Trophoblast cell (in vitro differentiated cells and primary cell): ENCODE results near the gene RAI1.
A peak's percentile ranks its signal among the peaks of the same experiment; 100 is the strongest.

ENCODE experiments used
- DNase-seq, 2 donors: peaks; one replicate each; pipeline ENCODE4 v3.0.0-alpha.2; 2016
- H2AFZ ChIP-seq: 2 replicates; pipeline ENCODE4 v1.6.1; 2013; ENCODE audit warnings: low read length, moderate library complexity, mild to moderate bottlenecking; ENCODE audit not compliant: insufficient read depth, poor library complexity
- H2AK5ac ChIP-seq: 2 replicates; pipeline ENCODE4 v1.6.1; 2013; ENCODE audit warnings: mild to moderate bottlenecking, low read length
- H2BK120ac ChIP-seq: 2 replicates; pipeline ENCODE4 v1.6.1; 2013; ENCODE audit warnings: low read length, mild to moderate bottlenecking, moderate library complexity; ENCODE audit not compliant: insufficient read depth, poor library complexity
- H2BK12ac ChIP-seq: 2 replicates; pipeline ENCODE4 v1.6.1; 2013; ENCODE audit warnings: mild to moderate bottlenecking, low read length, moderate library complexity
- H2BK5ac ChIP-seq: 2 replicates; pipeline ENCODE4 v1.6.1; 2013; ENCODE audit warnings: low read length, low read depth, moderate library complexity, mild to moderate bottlenecking; ENCODE audit not compliant: poor library complexity
- H3K14ac ChIP-seq: 2 replicates; pipeline ENCODE4 v1.6.1; 2013; ENCODE audit warnings: mild to moderate bottlenecking, low read length
- H3K18ac ChIP-seq: 2 replicates; pipeline ENCODE4 v1.6.1; 2013; ENCODE audit warnings: mild to moderate bottlenecking, low read length
- H3K23ac ChIP-seq: 2 replicates; pipeline ENCODE4 v1.6.1; 2013; ENCODE audit warnings: low read length
- H3K27ac ChIP-seq: 2 replicates; pipeline ENCODE4 v1.5.1; 2013; ENCODE audit warnings: low read depth, mild to moderate bottlenecking, inconsistent platforms, low read length, moderate library complexity
- H3K27me3 ChIP-seq: 2 replicates; pipeline ENCODE4 v1.6.1; 2013; ENCODE audit warnings: inconsistent platforms, mild to moderate bottlenecking, low read length, moderate library complexity; ENCODE audit not compliant: insufficient read depth
- H3K36me3 ChIP-seq, 2 experiments: 1 replicate in 1 of 2; 2 replicates in 1 of 2; pipeline ENCODE4 v1.6.1; 2013; ENCODE audit warnings: low read length in 2 of 2, mild to moderate bottlenecking in 2 of 2, moderate library complexity in 1 of 2; ENCODE audit not compliant: insufficient read depth in 2 of 2, control insufficient read depth in 1 of 2
- H3K4ac ChIP-seq: 2 replicates; pipeline ENCODE4 v1.6.1; 2013; ENCODE audit warnings: low read depth, mild to moderate bottlenecking, low read length, moderate library complexity
- H3K4me1 ChIP-seq, 2 experiments: 1 replicate in 1 of 2; 2 replicates in 1 of 2; pipeline ENCODE4 v1.6.1; 2013; ENCODE audit warnings: low read length in 2 of 2, mild to moderate bottlenecking in 2 of 2, moderate library complexity in 1 of 2; ENCODE audit not compliant: insufficient read depth in 2 of 2, control insufficient read depth in 1 of 2
- H3K4me2 ChIP-seq: 2 replicates; pipeline ENCODE4 v1.6.1; 2013; ENCODE audit warnings: inconsistent platforms, mild to moderate bottlenecking, low read length, moderate library complexity
- H3K4me3 ChIP-seq: 2 replicates; pipeline ENCODE4 v1.5.1; 2013; ENCODE audit warnings: mild to moderate bottlenecking, low read depth, low read length, inconsistent platforms
- H3K79me1 ChIP-seq: one replicate; pipeline ENCODE4 v1.6.1; 2013; ENCODE audit warnings: low read length
- H3K79me2 ChIP-seq: 2 replicates; pipeline ENCODE4 v1.6.1; 2013; ENCODE audit warnings: low read length, mild to moderate bottlenecking; ENCODE audit not compliant: control insufficient read depth, insufficient read depth, poor library complexity
- H3K9ac ChIP-seq: 2 replicates; pipeline ENCODE4 v1.6.1; 2013; ENCODE audit warnings: mild to moderate bottlenecking, low read length
- H3K9me3 ChIP-seq: 2 replicates; pipeline ENCODE4 v1.6.1; 2013; ENCODE audit warnings: low read depth, mild to moderate bottlenecking, control low read depth, inconsistent platforms, low read length; ENCODE audit not compliant: insufficient read depth
- H4K12ac ChIP-seq: 2 replicates; pipeline ENCODE4 v1.6.1; 2013; ENCODE audit warnings: low read depth, mild to moderate bottlenecking, low read length, moderate library complexity
- H4K8ac ChIP-seq: 2 replicates; pipeline ENCODE4 v1.6.1; 2013; ENCODE audit warnings: low read depth, mild to moderate bottlenecking, low read length, moderate library complexity
- H4K91ac ChIP-seq: one replicate; pipeline ENCODE4 v1.6.1; 2013; ENCODE audit warnings: low read depth, mild to moderate bottlenecking, low read length, moderate library complexity
- WGBS: extraction: QIAGEN DNeasy Blood & Tissue Kit; methylation state at CpG from one replicate; pipeline ENCODE4 v1.1.7; 2013; ENCODE audit warnings: missing lambda C conversion rate; ENCODE audit not compliant: insufficient read length, insufficient coverage; ENCODE audit errors: extremely low coverage; 5-methylcytosine and 5-hydroxymethylcytosine counted together

The RAI1 gene

DNA sequence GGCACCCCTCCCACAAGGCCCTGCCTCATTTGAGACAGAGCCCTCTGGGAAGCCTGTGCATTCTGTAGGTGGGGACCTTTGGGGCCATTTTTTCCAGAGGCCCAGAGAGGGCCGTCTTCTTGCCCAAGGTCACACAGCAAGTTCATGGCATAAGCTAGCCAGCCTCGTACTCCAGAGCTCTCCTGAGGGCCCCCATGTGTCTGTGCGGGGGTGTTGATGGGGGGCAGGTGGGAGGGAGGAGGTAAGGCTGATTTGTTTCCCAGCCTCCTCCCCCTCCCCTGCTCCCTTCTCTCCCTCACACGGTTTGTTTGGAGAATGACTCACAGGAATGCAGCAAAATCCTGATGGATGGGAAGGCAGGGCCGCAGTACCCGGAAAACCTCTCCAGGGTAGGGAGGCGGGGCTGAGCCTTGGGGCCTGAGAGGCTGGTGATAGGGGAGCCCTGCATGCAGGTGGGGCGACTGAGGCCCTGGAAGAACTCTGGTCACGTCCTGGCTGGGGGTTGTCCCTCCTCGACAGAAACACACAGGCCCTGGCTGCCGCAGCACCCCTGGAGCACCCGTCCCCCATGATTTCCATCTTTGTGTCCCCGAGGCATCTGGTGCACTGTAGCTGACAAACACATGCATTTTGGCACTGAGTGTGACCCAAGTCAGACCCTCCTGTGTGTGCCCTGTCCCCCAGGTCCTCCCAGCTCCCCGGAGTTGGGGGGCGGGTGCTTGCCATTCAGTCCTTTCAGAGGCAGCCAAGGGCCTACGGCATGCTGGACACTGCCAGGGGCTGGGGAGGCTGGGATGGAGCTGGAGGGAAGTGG lies 29.7 kb downstream of the RAI1 start:
- no peak overlapping the region for H4K12ac ChIP-seq
- H2BK12ac ChIP-seq = no peak overlapping the region
- H3K14ac ChIP-seq = peak overlapping the region; percentile 21
- DNase-seq = no peak
- WGBS = no CpG with 5 or more reads among the region's 16 CpGs
- peak overlapping the region; percentile 9 for H3K27ac ChIP-seq
- no peak overlapping the region for H2BK120ac ChIP-seq
- H2BK5ac ChIP-seq = peak overlapping the region; percentile 2
- no peak overlapping the region for H3K4me3 ChIP-seq
- H3K36me3 ChIP-seq = peaks cover 4 to 5% of the 10 kb centered on the region in 2 experiments
- peak overlapping the region; percentile 64 for H3K18ac ChIP-seq
- H3K27me3 ChIP-seq = no peaks in the 10 kb centered on the region
- H3K4me1 ChIP-seq = peaks cover 18 to 21% of the 10 kb centered on the region in 2 experiments
- H3K9me3 ChIP-seq = peaks cover 2% of the 10 kb centered on the region
- peak overlapping the region; percentile 67 for H4K91ac ChIP-seq
- H3K4ac ChIP-seq = peak overlapping the region; percentile 51
- H3K4me2 ChIP-seq = peak overlapping the region; percentile 25
- H3K23ac ChIP-seq = no peak overlapping the region
- H3K9ac ChIP-seq = no peak overlapping the region
- H2AK5ac ChIP-seq = no peak overlapping the region
- peak overlapping the region; percentile 48 for H4K8ac ChIP-seq
- H2AFZ ChIP-seq = no peak overlapping the region
- no peaks in the 10 kb centered on the region for H3K79me2 ChIP-seq
- peaks cover 7% of the 10 kb centered on the region for H3K79me1 ChIP-seq

DNA sequence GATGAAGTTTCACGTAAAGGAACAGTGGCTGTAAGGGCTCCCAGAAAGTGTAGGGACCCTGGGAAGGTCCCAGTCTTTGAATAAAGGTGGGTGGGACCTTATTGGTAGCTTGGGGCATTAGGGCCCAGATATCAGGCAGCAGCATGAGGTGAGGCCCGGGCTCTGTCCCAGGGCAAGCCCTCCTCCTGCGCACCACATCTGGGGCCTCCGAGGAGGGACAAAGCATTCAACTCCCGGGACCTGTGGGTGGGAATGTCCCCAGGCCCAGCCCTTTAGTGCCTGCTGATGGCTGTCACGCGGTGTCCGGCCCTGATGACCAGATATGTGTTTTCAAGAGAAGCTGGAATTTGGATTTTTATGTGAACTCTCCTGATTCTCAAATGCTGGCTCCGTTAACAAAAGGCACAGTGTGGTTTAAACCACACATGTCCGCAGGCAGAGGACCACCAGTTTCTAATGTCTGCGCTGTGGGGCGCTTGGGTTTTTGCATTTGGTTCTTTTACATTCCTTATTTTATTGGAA lies 30.4 kb downstream of the RAI1 start:
- Histone ChIP-seq H3K79me1 (peaks cover 7% of the 10 kb centered on the region), H3K9me3 (no peaks in the 10 kb centered on the region), H3K23ac (no peak overlapping the region), H3K27ac (peak overlapping the region; percentile 9), H3K14ac (no peak overlapping the region), H2AK5ac (no peak overlapping the region), H3K4me2 (no peak overlapping the region), H3K36me3 (peaks cover 4 to 5% of the 10 kb centered on the region in 2 experiments), H2BK5ac (no peak overlapping the region), H2BK120ac (no peak overlapping the region), H3K4me3 (no peak overlapping the region), H2BK12ac (no peak overlapping the region), H3K9ac (no peak overlapping the region), H4K91ac (peak overlapping the region; percentile 67), H3K4ac (no peak overlapping the region), H4K12ac (no peak overlapping the region), H3K79me2 (no peaks in the 10 kb centered on the region), H2AFZ (no peak overlapping the region), H3K27me3 (no peaks in the 10 kb centered on the region), H3K18ac (no peak overlapping the region), H4K8ac (peak overlapping the region; percentile 48), H3K4me1 (peaks cover 18 to 21% of the 10 kb centered on the region in 2 experiments)
- no CpG with 5 or more reads among the region's 12 CpGs for WGBS
- DNase-seq = no peak

DNA sequence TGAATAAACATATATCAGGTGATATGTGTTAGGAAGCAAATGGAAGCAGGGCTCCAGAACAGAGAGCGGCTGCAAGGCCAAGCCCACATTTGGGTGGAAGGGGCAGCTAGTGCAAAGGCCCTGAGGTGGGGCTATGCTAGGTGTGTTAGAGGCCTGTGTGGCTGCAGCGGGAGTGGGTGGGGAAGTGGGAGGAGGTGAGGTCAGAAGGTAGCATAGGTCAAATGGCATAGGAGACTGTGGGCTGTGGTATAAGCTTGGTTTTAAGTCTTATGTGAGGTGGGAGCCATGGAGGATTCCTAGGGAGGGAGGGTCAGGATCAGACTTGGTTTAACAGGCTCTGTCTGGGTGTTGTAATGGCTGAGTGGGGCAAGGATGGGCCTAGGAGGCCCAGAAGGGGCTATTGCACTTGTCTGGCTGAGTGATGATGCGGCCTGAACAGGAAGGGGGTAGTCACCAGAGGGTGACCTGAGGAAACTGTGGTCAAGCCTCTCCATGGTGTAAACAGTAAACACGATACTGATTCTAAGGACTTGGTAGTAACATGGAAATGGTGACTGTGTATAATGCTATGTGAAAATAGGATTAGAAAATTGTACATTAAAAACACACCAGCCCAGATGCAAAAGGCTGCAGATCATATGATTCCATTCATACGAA lies 31.1 kb downstream of the RAI1 start:
- Histone ChIP-seq H2BK12ac (no peak overlapping the region), H2AK5ac (no peak overlapping the region), H4K91ac (no peak overlapping the region), H3K27me3 (no peaks in the 10 kb centered on the region), H4K8ac (peak overlapping the region; percentile 7), H3K27ac (no peak overlapping the region), H3K36me3 (peaks cover 4 to 5% of the 10 kb centered on the region in 2 experiments), H3K4ac (no peak overlapping the region), H3K4me2 (no peak overlapping the region), H3K4me1 (peaks cover 18 to 21% of the 10 kb centered on the region in 2 experiments), H3K4me3 (no peak overlapping the region), H3K9me3 (no peaks in the 10 kb centered on the region), H2BK5ac (no peak overlapping the region), H3K9ac (no peak overlapping the region), H3K23ac (no peak overlapping the region), H4K12ac (no peak overlapping the region), H2AFZ (no peak overlapping the region), H3K14ac (no peak overlapping the region), H3K18ac (peak overlapping the region; percentile 24), H3K79me2 (no peaks in the 10 kb centered on the region), H2BK120ac (no peak overlapping the region), H3K79me1 (peaks cover 7% of the 10 kb centered on the region)
- no peak for DNase-seq
- WGBS = no CpG with 5 or more reads among the region's 5 CpGs

DNA sequence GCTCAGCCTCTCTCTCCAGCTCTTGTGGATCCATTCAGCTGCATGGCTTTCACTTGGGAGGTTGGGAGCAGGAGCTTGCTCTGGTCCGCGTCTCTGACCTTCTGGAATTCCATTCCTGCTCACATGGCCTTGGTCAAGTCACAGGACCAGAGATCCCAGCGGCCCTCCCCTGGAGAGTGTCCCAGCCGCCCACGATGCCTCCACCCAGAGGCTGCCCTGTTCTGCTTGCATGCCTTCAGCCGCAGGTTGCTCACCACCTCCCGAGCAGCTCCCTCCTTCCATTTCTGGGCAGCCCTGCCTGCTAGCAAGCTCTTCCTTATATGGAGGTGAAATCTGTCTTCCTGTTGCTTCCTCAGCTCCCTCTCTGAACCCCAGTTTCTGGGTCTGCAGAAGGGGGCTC lies 32.6 kb downstream of the RAI1 start:
- Histone ChIP-seq H3K9ac (no peak overlapping the region), H3K79me2 (no peaks in the 10 kb centered on the region), H2BK5ac (no peak overlapping the region), H3K18ac (no peak overlapping the region), H3K4ac (no peak overlapping the region), H2AK5ac (no peak overlapping the region), H2BK120ac (no peak overlapping the region), H3K14ac (no peak overlapping the region), H3K79me1 (peaks cover 7% of the 10 kb centered on the region), H3K4me3 (no peak overlapping the region), H3K36me3 (peaks cover 4 to 7% of the 10 kb centered on the region in 2 experiments), H3K4me2 (no peak overlapping the region), H3K9me3 (no peaks in the 10 kb centered on the region), H2BK12ac (no peak overlapping the region), H4K91ac (peak overlapping the region; percentile 7), H4K12ac (no peak overlapping the region), H3K27ac (no peak overlapping the region), H4K8ac (no peak overlapping the region), H3K27me3 (no peaks in the 10 kb centered on the region), H3K4me1 (peaks cover 18 to 21% of the 10 kb centered on the region in 2 experiments), H2AFZ (no peak overlapping the region), H3K23ac (no peak overlapping the region)
- DNase-seq = no peak
- no CpG with 5 or more reads among the region's 7 CpGs for WGBS
